ENCODE data around the gene EIF4B.

- TF ChIP-seq CTCF (IDR thresholded peaks at IDR 0.05), result no peak
- TF ChIP-seq POLR2AphosphoS5 (IDR thresholded peaks at IDR 0.05; ENCODE audit: low read depth, low read length), result 0 out of 2 replicates have a peak, but pooled peaks have one; percentile 15
- no peak for TF ChIP-seq REST (IDR thresholded peaks at IDR 0.05; ENCODE audit: insufficient read depth in 1 of 2, low read depth in 2 of 2, low read length in 1 of 2)
- TF ChIP-seq SIN3A (IDR thresholded peaks at IDR 0.05; ENCODE audit: borderline replicate concordance, insufficient read depth, low read depth, low read length), result no peak
- TF ChIP-seq TCF7L2 (IDR thresholded peaks at IDR 0.05; ENCODE audit: low read depth, low read length), result no peak
Measured at GRCh38 chr12:53056901-53057300, 50.6 kb downstream of the EIF4B start.
